ENCODE results near the gene MACO1.
"Not testable (repeated sequence)": the region's sequence is repeated elsewhere in the genome, so short reads cannot be mapped to it uniquely, and the experiment has no call there.

GRCh38 chr1:25397549-25397948 lies 33.1 kb upstream of the MACO1 start:
- not testable (repeated sequence) for TF ChIP-seq CTCF (conservative IDR thresholded peaks at IDR 0.05; ENCODE audit: low read depth, low read length); EZH2 (IDR thresholded peaks at IDR 0.05; ENCODE audit: borderline replicate concordance, low read depth, low read length, poor library complexity, severe bottlenecking)
